C1 segment of cervical spinal cord (tissue), 14 donors: ENCODE data around the gene INTU.
"Not testable (repeated sequence)": the region's sequence is repeated elsewhere in the genome, so short reads cannot be mapped to it uniquely, and the experiment has no call there.

ENCODE experiments used
- DNase-seq, 14 donors: peaks; one replicate each; lab custom pipeline; 2025; lab: John Stamatoyannopoulos, UW

The INTU gene

DNA sequence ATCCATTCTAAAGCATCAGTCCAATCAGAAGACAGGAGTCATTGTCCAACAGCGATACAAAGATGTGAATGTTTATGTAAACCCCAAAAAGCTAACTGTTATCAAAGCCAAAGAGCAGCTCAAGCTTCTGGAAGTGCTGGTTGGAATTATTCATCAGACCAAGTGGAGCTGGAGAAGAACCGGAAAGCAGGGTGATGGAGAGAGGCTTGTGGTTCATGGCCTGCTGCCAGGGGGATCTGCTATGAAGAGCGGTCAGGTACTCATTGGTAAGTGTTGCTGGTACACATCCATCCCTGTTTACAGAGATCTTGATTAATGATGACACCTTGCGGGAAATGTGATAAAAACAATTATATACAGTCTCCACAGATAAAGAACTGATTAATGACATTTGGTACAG, 11.0 kb downstream of the INTU start:
- no peak for DNase-seq

DNA sequence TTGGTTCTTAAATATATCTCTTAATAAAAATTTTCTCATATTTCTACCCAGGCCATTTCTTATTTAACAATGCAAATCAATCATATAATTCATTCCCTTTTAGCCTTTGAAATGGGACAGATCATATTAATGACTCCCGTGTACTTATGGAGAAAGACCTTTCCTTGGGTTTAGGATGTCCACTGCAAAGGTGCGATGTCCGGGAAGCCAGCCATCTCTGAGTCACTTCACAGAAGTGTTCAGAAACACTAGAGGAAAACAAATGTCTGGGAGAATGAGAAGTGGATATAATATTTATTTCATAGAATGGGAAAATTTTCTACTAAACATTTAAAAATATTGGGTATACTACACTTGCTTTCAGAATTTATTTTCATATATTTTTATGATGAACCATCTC, 15.3 kb downstream of the INTU start:
- no peak for DNase-seq

DNA sequence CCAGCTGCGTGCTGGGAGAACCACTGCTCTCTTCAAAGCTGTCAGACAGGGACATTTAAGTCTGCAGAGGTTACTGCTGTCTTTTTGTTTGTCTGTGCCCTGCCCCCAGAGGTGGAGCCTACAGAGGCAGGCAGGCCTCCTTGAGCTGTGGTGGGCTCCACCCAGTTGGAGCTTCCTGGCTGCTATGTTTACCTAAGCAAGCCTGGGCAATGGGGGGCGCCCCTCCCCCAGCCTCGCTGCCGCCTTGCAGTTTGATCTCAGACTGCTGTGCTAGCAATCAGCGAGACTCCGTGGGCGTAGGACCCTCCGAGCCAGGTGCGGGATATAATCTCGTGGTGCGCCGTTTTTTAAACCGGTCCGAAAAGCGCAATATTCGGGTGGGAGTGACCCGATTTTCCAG, 22.8 kb downstream of the INTU start:
- not testable (repeated sequence) for DNase-seq

DNA sequence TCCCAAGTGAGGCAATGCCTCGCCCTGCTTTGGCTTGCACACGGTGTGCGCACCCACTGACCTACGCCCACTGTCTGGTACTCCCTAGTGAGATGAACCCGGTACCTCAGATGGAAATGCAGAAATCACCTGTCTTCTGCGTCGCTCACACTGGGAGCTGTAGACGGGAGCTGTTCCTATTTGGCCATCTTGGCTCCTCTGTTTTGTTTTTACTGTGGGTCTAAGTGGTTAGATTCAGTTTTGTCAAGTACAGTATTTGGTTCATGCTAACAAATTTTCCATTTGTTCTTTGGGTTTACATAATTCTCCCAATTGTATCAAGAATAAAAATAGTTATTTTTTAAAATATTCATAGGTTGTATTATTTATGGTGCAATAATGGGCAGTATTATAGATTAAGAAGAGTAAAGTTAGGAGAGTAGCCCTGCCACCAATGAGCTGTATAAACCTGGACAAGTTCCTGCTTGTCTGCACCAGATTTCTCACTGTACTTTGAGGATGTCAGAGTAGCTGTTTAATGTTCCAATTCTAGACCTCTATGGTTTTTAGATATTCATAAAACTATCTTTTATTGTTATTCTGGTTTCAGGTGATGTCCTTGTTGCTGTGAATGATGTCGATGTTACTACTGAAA, 23.4 kb downstream of the INTU start:
- no peak for DNase-seq

DNA sequence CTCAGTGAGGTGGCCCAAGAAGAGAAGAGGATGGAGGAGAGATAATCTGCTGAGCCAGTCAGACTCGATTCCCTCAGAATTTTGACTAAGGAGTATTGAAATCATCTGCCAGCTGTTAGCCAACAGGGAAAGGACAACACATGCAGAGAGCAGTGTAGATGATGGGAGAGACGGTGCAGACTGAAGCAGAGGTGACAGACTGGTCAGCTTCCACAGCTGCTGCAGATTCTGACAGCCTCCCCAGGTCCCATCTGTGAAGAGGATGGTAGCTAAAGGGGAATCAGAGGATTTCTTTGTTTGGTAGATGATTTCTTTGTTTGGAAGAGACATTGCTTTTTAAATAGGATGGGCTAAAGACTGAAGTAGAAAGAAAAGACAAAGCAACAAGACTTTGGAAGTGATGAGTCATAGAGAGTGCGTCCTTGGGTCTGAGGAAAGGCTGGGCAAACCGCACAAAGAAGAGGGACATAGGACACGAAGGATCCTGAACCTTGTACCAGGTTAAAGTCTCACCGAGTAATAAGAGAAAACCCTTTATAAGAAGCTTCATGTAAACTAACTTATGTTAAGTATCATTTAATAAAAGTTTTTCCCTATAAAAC, 27.6 kb downstream of the INTU start:
- DNase-seq = no peak

DNA sequence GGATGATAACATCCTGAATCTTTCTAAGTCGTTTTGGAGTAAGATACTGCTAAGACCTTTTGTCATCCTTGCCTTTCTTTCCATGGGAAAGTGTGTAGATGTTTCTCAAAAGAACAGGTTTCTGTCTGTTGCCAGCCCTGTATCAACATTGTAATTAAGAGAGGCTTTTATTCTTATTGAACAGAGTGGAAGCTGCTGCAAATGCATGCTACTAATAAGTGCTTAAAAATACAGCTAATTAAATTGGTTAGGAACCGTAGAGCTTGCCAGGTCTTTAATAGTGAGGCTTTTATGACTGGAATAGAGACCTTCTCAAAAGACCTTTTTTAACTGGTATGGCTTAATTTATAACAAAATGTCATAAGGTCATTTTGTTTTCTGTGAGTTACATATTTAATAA, 34.4 kb downstream of the INTU start:
- no peak for DNase-seq

DNA sequence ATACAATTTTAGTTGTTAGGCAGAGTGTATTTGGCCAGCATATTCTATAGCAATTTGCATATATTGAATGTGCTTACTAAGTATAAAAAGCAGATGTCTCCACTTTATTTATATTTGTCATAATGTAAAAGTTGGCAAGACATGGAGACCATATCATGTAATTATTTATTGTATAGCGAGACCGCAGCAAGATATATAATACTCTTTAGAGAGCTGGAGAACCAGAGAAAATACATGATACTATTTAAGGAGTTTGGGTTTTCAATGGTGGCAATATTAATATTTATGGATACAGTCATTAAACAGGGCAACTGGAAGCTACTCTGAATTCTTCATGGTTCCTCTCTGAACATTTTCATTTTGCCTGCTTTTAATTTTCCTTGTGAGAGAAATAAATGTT, 35.0 kb downstream of the INTU start:
- DNase-seq = no peak

DNA sequence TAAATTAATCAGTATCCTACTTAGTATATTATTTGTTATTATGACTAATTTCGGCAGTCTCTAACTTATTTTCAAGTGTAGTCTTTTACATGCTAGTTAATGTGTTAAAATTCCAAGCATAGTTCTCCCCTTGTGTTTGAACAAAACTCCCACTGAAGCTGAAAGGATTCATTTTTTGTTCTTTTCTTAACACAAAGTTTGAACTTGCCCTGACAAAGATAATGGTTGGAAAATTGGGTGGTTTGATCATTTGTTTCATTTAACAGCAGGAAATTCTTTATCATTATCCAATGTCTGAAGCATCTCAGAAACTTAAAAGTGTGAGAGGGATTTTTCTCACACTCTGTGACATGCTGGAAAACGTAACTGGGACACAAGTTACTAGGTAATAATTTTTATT, 36.0 kb downstream of the INTU start:
- no peak for DNase-seq

DNA sequence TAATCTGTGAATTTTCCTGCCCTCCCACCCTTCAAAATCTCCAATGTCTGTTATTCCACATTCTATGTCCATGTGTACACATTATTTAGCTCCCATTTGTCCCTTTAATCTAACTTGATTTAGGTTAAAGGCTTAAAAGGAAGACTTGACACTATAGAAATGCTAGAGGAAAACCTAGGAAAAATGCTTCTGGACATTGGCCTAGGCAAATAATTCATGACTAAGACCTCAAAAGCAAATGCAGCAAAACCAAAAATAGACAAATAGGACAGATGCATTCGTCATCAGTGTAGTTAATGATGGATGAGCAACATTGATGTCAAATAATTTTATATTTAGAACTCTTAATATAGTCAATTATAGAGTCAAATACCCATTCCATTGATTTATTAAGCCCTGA, 36.9 kb downstream of the INTU start:
- no peak for DNase-seq

DNA sequence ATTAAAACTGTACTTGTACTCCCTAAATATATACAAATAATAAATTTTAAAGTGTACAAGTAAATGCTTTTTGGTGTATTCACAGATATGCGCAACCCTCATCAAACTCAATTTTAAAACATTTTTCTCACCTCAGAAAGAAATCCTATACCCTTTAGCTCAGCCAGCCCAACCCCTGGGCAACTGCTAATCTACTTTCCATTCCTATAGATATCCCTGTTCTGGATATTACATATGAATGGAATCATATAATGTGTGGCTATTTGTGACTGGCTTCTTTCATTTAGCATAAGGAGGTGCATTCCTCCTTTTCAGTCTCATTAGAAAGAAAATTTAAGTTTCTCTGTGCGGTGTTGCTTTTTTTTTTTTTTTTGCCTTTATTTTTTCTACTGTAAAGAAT, 39.4 kb downstream of the INTU start:
- no peak for DNase-seq

DNA sequence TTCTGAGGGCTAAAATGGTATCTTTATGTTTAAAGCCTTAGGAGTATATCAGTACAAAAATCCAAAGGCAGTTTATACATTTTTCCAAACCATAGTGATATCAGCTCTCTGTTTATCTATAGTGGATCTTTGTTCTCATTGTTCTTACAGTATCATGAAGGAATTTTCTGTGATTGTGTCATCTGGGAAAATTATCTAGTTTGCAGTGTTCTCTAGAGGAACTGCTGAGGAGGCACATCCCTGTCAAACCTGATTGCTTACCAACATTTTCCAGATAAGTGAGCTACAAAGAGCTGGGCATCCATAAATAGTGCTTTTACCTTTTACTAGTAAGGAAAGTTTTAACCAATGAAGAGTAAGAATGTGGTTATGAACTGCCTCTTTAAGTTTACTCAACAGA, 52.5 kb downstream of the INTU start:
- DNase-seq = no peak

DNA sequence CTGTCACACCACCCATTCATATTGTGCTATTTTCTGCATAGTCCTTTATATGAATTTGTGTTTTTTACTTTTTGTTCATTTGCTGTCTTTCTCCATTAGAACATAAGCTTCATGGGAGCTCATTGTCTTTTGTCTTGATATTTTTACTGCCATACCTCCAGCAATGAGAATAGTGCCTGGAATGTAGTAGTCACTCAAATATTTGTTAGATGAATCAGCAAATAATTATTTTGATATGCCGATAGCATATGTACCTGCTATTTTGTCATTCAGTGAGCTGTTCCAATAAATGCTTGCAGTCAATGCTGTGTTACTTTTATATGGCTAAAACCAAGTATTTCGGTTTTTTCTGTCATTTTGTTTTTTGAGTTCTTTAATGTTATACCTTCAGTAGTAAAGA, 53.9 kb downstream of the INTU start:
- DNase-seq = no peak

DNA sequence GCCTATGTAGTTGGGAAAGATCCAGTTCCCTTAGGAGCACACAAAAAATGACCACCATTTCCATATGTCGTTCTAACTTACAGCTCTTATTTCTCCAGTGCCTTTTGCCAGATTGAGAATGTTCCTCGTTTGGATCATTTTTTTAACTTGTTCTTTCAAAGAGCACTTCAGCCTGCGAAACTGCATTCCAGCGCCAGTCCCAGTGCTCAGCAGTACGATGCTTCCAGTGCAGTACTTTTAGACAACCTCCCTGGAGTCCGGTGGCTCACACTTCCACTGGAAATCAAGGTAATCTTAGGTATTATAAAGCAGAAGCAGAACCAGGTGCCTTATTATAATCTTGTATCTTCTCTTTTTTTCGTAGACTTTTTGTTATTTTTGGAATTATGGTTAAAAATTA, 54.8 kb downstream of the INTU start:
- no peak for DNase-seq

DNA sequence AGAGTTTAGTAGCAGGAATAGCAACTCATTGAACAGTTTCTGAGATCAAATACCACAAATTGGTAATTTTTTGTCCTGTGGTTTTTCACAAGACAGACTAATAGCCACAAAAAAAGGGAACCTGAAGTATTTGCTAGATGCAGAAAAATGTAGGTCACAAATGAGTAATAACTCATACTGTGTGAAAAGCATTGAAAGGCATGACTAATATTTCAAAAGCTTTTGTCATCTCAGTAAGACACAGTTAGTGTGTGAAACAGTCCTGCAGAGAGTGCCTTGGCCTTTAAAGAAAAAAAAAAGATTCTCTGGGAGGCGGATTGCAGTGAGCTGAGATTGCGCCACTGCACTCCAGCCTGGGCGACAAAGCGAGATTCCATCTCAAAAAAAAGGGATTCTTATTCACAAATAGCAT, 66.0 kb downstream of the INTU start:
- no peak for DNase-seq

DNA sequence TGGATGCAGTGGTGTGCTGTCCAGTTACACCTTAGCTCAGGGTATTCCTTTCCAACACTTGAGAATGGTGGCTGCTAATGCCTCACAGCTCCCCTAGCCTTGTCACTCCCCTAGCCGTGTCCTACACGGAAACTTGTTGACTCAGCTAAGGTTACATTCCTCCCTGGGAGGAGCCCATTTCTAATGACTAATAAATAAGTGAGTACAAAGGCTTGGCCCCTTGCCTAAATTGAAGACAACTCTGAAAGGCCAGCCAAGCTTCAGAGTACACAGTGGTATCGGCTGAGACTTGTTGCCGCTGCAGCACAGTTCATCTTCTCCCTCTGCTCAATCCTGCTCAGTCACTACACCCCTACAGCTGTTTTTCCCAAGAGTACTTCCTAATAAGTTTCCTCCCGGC, 76.2 kb downstream of the INTU start:
- DNase-seq = no peak

DNA sequence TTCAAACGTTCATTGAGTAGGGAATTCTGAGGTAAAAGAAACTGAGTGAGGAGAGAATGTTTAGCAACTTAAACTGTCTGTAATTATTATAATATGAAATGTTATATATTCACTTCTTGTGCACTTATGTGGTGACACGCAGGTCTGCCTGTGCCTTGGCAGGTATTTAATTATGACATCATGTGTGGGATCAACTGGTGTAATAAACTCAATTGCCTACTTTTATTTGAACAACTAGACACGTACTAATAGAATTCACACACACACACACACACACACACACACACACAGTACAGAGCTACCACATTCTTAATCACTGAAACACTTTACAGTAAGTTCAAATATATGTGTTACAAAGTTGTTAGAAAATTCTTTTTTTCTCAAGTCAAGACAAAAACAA, 76.7 kb downstream of the INTU start:
- no peak for DNase-seq

DNA sequence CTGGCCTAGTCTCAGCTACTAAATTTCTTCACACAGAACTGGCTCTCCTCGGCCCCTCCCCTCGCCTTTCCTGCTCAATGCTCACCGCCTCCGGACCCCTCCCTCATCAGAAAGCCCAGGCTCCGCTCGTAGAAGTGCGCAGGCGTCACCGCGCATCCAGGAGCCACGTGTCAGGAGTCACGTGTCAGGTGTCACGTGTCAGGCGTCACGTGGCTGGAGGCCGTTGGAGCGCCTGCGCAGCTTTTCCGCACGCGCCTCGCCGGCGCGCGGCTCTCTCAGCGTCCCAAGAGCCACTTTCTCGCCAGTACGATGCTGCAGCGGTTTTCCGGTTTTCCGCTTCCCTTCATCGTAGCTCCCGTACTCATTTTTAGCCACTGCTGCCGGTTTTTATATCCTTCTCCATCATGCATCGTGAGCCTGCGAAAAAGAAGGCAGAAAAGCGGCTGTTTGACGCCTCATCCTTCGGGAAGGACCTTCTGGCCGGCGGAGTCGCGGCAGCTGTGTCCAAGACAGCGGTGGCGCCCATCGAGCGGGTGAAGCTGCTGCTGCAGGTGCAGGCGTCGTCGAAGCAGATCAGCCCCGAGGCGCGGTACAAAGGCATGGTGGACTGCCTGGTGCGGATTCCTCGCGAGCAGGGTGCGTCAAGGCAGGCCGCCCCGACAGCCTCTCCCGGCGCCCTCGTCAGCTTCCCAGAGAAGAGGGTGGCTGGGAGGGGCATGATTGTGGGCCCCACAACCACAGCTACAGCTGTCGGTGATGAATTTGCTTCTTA, 97.6 kb downstream of the INTU start, which contains the start of gene SLC25A31:
Gene SLC25A31, plus strand, starts transcription at position 259 of the 772 bp plus-strand sequence. Its CDS starts 146 bp downstream, at position 405.
- DNase-seq = no peak

DNA sequence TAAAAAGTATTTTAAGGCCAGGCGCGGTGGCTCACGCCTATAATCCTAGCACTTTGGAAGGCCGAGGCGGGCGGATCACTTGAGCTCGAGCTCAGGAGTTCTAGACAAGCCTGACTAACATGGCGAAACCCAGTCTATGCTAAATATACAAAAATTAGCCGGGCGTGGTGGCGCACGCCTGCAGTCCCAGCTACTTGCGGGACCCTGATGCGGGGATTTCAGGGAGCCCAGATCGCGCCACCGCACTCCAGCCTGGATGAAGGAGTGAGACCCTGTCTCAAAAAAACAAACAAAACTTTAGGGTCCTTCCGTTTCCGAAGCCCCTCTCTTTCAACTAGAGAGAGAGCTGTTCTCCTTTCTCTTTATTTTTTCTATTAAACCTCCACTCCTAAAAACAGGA, 98.6 kb downstream of the INTU start:
- DNase-seq = no peak

DNA sequence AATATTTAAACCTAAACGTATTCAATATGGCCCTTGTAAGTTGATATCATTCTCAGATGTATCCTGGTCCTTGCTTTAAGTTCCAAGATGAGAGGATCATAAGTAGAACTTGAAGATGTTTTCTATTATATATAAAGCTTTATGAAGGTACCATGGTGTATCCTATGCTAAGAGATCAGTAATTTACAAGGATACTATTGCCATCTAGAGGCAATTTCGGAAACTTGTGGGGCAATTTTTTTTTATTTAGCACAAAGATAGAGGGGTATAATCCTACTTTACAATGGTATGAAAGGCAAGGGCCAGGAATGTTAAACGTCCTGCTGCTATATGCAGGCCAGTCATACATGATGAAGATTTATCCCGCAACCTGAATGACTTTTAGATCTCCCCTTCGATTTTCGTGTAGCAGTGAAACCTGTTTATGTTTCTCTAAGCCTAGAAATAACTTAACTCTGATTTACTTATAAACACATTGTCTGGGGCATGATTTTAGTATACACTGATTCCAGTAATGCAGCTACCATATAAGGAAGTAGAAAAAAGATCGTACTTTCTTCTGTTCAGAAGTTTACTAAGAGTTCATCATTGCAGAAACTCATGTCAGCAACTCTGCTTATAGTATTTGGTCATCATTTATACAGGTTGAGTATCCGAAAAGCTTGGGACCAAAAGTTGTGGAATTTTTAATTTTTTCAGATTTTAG, 100.0 kb downstream of the INTU start:
- no peak for DNase-seq

DNA sequence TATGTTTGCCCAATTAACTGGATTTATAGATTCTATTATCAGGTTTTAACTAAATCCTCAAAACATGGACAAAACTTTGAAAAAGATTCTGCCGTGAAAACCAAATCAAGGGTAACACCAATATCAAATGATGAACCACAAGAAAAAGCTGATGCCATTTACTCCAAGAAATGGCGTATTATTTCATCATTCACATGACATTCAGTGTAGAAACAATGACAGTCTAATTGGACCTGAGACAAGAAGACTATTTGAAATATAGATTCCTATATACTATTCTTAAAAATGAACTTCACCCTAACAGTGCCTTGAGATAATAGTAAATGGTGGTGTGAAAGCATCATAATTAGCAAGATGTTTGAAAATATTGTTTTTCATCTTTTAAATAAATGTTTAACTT, 102.2 kb downstream of the INTU start:
- DNase-seq = no peak

DNA sequence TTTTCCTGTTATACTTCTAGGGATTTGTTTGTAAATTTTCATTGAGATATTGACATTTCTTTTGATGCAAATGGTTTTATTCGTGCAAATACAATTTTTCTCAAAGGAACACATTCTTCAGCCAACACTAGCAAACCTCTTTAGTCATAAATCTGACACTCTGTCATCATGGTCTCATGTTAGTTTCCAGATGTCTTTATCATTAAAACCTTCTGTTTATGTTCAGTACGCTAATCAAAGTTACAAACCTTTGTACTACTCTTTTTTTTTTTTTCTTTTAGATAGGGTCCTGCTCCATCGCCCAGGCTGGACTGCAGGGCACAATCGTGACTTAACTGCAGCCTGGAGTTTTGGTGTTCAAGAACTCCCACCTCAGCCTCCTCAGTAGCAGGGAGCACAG, 104.5 kb downstream of the INTU start:
- no peak for DNase-seq

DNA sequence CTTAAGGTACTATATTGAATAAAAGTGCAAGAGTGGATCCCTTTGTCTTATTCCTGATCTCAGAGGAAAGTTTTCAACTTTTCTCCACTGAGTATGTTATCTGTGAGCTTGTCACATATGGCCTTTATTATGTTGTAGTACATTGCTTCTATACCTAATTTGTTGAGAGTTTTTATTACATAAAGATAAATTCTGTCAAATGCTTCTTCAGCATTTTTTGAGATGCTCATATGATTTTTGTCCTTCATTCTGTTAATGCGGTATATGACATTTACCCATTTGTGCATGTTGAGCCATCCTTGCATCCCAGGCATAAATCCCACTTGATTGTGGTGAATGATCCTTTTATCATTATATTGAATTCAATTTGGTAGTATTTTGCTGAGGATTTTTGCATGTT, 108.5 kb downstream of the INTU start:
- no peak for DNase-seq
